ENCODE results near the gene LILRA5. TPM values are rescaled to one million over a fixed set of nuclear protein-coding genes. Genes with fewer than 3 reads are reported as not detected.
A peak's percentile ranks its signal among the peaks of the same experiment; 100 is the strongest.
"Not testable (repeated sequence)": the region's sequence is repeated elsewhere in the genome, so short reads cannot be mapped to it uniquely, and the experiment has no call there.

Gene LILRA5
- total and polyA plus RNA-seq, 10 donors = 16.3 to 262 (median 75.9) TPM

- H3K4me1 ChIP-seq = peaks cover 3 to 55% (median 34%) of the 10 kb centered on the region in 6 donors
- peak in 2 of 3 donors; percentile 10 to 36 for TF ChIP-seq POLR2AphosphoS5 (IDR thresholded peaks at IDR 0.05)
- TF ChIP-seq CTCF (IDR thresholded peaks at IDR 0.05 in 8 of 11, conservative IDR thresholded peaks at IDR 0.05 in 3 of 11) = peak in 9 of 11 experiments; percentile 6 to 55 (median 30)
- H3K27me3 ChIP-seq (replicated peaks in 1 of 7); intact Hi-C loops (cut with DNase I; ENCODE audit: low total_unique reads); DNase-seq; H3K4me3 ChIP-seq; H3K36me3 ChIP-seq; H3K27ac ChIP-seq; H3K9me3 ChIP-seq: not testable (repeated sequence)
- WGBS, 5 donors = 33 to 34% methylated on average over 1 to 10 of the region's 13 CpGs; no CpG with 5 or more reads in 3 of the 5 donors
Measured at GRCh38 chr19:54322934-54323333, 10.0 kb upstream of the LILRA5 start.

DNA sequence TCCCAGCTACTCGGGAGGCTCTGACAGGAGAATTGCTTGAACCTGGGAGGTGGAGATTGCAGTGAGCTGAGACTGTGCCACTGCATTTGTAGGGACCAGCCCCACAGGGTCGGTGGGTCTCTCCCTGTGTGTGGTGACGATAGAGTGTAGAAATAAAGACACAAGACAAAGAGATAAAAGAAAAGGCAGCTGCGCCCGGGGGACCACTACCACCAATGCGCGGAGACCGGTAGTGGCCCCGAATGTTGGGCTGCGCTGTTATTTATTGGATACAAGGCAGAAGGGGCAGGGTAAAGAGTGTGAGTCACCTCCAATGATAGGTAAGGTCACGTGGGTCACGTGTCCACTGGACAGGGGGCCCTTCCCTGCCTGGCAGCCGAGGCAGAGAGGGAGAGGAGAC lies 9.3 kb upstream of the LILRA5 start:
- H3K27me3 ChIP-seq (replicated peaks in 1 of 7); intact Hi-C loops (cut with DNase I; ENCODE audit: low total_unique reads); H3K9me3 ChIP-seq; H3K27ac ChIP-seq; H3K4me3 ChIP-seq; H3K36me3 ChIP-seq: not testable (repeated sequence)
- WGBS, 5 donors = 85 to 96% (median 88%) methylated on average over 10 to 12 of the region's 13 CpGs
- peak; percentile 50 for DNase-seq
- H3K4me1 ChIP-seq = peaks cover 3 to 55% (median 29%) of the 10 kb centered on the region in 6 donors

DNA sequence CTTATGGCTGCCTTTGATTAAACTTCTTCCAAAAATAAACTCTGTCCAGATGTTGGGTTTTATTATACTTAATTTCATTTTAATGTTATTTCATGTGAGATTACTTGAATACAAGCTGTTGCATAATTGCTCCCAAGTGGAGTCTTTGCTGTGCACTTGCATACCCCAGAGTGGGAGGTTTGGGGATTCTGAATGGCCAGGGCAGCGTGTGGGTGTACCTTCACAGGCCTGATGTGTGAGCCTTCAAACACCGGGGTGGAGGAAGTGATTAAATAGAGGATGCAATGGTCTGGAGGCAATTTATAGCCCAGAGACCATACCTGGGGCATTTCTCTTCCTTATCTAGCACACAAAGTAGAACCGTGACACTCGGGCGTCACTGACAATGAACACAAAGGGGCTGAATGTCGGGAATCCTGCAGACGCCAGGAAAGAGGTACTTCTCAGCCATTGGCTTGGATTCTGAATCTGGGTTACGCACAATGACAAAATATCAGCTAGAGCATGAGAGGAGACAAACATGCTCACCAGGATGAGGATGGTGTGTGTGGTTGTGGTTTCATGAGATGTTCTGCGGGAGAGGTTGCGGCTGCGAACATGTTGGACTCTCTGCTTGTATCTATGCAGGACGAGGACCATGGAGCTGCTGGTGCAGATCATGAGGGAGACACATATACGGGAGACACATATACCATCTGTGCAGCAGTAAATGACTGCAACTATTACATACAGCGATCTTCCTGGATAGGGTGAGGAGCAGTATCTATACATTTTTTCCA lies 7.1 kb upstream of the LILRA5 start:
- WGBS, 5 donors = 79 to 86% (median 83%) methylated on average over 14 of the region's 14 CpGs
- H3K9me3 ChIP-seq = no peaks in the 10 kb centered on the region
- no peak for DNase-seq

DNA sequence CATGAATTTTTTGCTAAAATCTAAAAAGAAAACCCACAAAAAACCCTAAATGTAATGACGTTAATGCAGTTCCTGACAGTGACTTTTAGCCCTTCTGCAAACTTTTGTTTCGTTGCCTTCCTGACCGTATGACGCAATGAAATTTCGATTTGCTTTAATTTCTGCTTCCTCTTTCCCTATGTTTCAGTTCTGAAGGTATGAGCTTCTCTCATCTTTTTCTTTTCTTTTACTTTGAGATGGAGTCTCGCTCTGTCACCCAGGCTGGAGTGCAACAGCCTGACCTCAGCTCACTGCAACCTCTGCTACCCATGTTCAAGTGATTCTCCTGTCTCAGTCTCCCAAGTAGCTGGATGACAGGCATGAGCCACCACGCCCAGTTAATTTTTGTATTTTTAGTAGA lies 6.1 kb upstream of the LILRA5 start:
- no peak for DNase-seq
- TF ChIP-seq POLR2A (IDR thresholded peaks at IDR 0.05) (no peak), POLR2AphosphoS5 (IDR thresholded peaks at IDR 0.05) (peak in 1 of 3 donors; percentile 15)
- peaks cover 0 to 23% (median 0%) of the 10 kb centered on the region in 7 donors for H3K27me3 ChIP-seq (replicated peaks in 1 of 7)
- peak overlapping the region in 7 of 8 donors; percentile 61 to 89 (median 77) for H3K27ac ChIP-seq
- H3K36me3 ChIP-seq = no peaks in the 10 kb centered on the region
- 33 to 51% (median 44%) methylated on average over 7 of the region's 7 CpGs for WGBS, 5 donors
- no peak overlapping the region for H3K4me3 ChIP-seq
- intact Hi-C loops (cut with DNase I; ENCODE audit: low total_unique reads) = no loop called here
- peaks cover 0 to 48% (median 15%) of the 10 kb centered on the region in 6 donors for H3K4me1 ChIP-seq
- H3K9me3 ChIP-seq = no peaks in the 10 kb centered on the region

More for the DNA sequence above, 7.1 kb upstream of the LILRA5 start:
- H3K27ac ChIP-seq = peak overlapping the region in 2 of 8 donors; percentile 87 to 89
- H3K36me3 ChIP-seq = no peaks in the 10 kb centered on the region
- no peak for TF ChIP-seq POLR2AphosphoS5 (IDR thresholded peaks at IDR 0.05)
- no peak for TF ChIP-seq POLR2A (IDR thresholded peaks at IDR 0.05)
- no peak for TF ChIP-seq CTCF (IDR thresholded peaks at IDR 0.05 in 8 of 11, conservative IDR thresholded peaks at IDR 0.05 in 3 of 11)
- no peak overlapping the region for H3K4me3 ChIP-seq
- H3K4me1 ChIP-seq = peaks cover under 1 to 51% (median 16%) of the 10 kb centered on the region in 6 donors
- intact Hi-C loops (cut with DNase I; ENCODE audit: low total_unique reads) = no loop called here
- H3K27me3 ChIP-seq (replicated peaks in 1 of 7) = peaks cover 0 to 26% (median 0%) of the 10 kb centered on the region in 7 donors

GRCh38 chr19:54317965-54318240 lies 4.9 kb upstream of the LILRA5 start:
- DNase-seq = no peak
- intact Hi-C loops (cut with DNase I; ENCODE audit: low total_unique reads) = no loop called here
- no peak for TF ChIP-seq POLR2A (IDR thresholded peaks at IDR 0.05)
- TF ChIP-seq POLR2AphosphoS5 (IDR thresholded peaks at IDR 0.05) = no peak
- no peak for TF ChIP-seq CTCF (IDR thresholded peaks at IDR 0.05 in 8 of 11, conservative IDR thresholded peaks at IDR 0.05 in 3 of 11)

More at GRCh38 chr19:54317965-54318240, 4.9 kb upstream of the LILRA5 start:
- peaks cover 0 to 58% (median 15%) of the 10 kb centered on the region in 6 donors for H3K4me1 ChIP-seq
- WGBS, 5 donors = 90 to 98% (median 91%) methylated on average over 9 of the region's 9 CpGs
- peak overlapping the region in 1 of 8 donors; percentile 17 for H3K4me3 ChIP-seq
- no peaks in the 10 kb centered on the region for H3K9me3 ChIP-seq
- peak overlapping the region in 7 of 8 donors; percentile 61 to 89 (median 84) for H3K27ac ChIP-seq
- no peaks in the 10 kb centered on the region for H3K36me3 ChIP-seq
- peaks cover 0 to 32% (median 2%) of the 10 kb centered on the region in 7 donors for H3K27me3 ChIP-seq (replicated peaks in 1 of 7)
